ENCODE results near the gene GLRB. TPM values are rescaled to one million over a fixed set of nuclear protein-coding genes. Genes with fewer than 3 reads are reported as not detected.

The GLRB gene
- polyA plus RNA-seq, 1 experiment: 4.8 TPM

- Histone ChIP-seq H3K4me3 (ENCODE audit: low read depth, low read length) (no peak overlapping the region), H3K27me3 (ENCODE audit: control insufficient read depth, insufficient read depth, low read length) (no peaks in the 10 kb centered on the region), H3K36me3 (ENCODE audit: control insufficient read depth, insufficient read depth, low read length) (no peaks in the 10 kb centered on the region)
- no peak for DNase-seq (ENCODE audit: low read depth)
- POLR2A ChIA-PET: no interaction called here
- CTCF ChIA-PET: no interaction called here
- no peak for TF ChIP-seq CTCF (IDR thresholded peaks at IDR 0.05; ENCODE audit: insufficient read depth, low read depth, low read length)
These were observed 109.4 kb downstream of the GLRB start for GRCh38 chr4:157185363-157185762.

- DNase-seq (ENCODE audit: low read depth): no peak
These were observed 119.4 kb downstream of the GLRB start for GRCh38 chr4:157195374-157195773.

GRCh38 chr4:157196046-157196445, 120.1 kb downstream of the GLRB start:
- H3K36me3 ChIP-seq (ENCODE audit: control insufficient read depth, insufficient read depth, low read length): no peaks in the 10 kb centered on the region
- H3K27me3 ChIP-seq (ENCODE audit: control insufficient read depth, insufficient read depth, low read length): no peaks in the 10 kb centered on the region
- no peak overlapping the region for H3K4me3 ChIP-seq (ENCODE audit: low read depth, low read length)
- ChIA-PET CTCF (no interaction called here), POLR2A (no interaction called here)
- no peak for TF ChIP-seq CTCF (IDR thresholded peaks at IDR 0.05; ENCODE audit: insufficient read depth, low read depth, low read length)
- no peak for DNase-seq (ENCODE audit: low read depth)

More at GRCh38 chr4:157195374-157195773, 119.4 kb downstream of the GLRB start:
- no peak overlapping the region for H3K4me3 ChIP-seq (ENCODE audit: low read depth, low read length)
- H3K27me3 ChIP-seq (ENCODE audit: control insufficient read depth, insufficient read depth, low read length): no peaks in the 10 kb centered on the region
- CTCF ChIA-PET: interaction anchor here (0.6 to 1.3 kb wide), 2 partner anchors 9 to 454 kb away, joined by 3 read pairs; no protein-coding TSS in a partner anchor
- H3K36me3 ChIP-seq (ENCODE audit: control insufficient read depth, insufficient read depth, low read length): no peaks in the 10 kb centered on the region
- no peak for TF ChIP-seq CTCF (IDR thresholded peaks at IDR 0.05; ENCODE audit: insufficient read depth, low read depth, low read length)
- POLR2A ChIA-PET: no interaction called here

GRCh38 chr4:157204634-157205244, 128.8 kb downstream of the GLRB start:
- peak; percentile 58 for TF ChIP-seq CTCF (IDR thresholded peaks at IDR 0.05; ENCODE audit: insufficient read depth, low read depth, low read length)
- no peak for DNase-seq (ENCODE audit: low read depth)
- Histone ChIP-seq H3K27me3 (ENCODE audit: control insufficient read depth, insufficient read depth, low read length) (no peaks in the 10 kb centered on the region), H3K36me3 (ENCODE audit: control insufficient read depth, insufficient read depth, low read length) (no peaks in the 10 kb centered on the region), H3K4me3 (ENCODE audit: low read depth, low read length) (no peak overlapping the region)
- POLR2A ChIA-PET: interaction anchor here (0.6 kb wide), 1 partner anchor 729 kb away, joined by 3 read pairs; no protein-coding TSS in a partner anchor
- CTCF ChIA-PET: interaction anchor here (0.6 to 0.9 kb wide), 4 partner anchors 10 to 729 kb away, joined by 3 read pairs; no protein-coding TSS in a partner anchor

GRCh38 chr4:157217708-157218107, 141.8 kb downstream of the GLRB start:
- H3K36me3 ChIP-seq (ENCODE audit: control insufficient read depth, insufficient read depth, low read length): no peaks in the 10 kb centered on the region
- CTCF ChIA-PET: interaction anchor here (0.5 to 1.9 kb wide), 2 partner anchors 8 to 763 kb away, joined by 4 to 5 read pairs; no protein-coding TSS in a partner anchor
- TF ChIP-seq CTCF (IDR thresholded peaks at IDR 0.05; ENCODE audit: insufficient read depth, low read depth, low read length): peak; percentile 58
- no peak overlapping the region for H3K4me3 ChIP-seq (ENCODE audit: low read depth, low read length)
- DNase-seq (ENCODE audit: low read depth): no peak
- POLR2A ChIA-PET: no interaction called here
- peaks cover 25% of the 10 kb centered on the region for H3K27me3 ChIP-seq (ENCODE audit: control insufficient read depth, insufficient read depth, low read length)

Measured in BJ (cell line).